HCT116 (cell line): Measurements from ENCODE around the gene STX2. TPM values are rescaled to one million over a fixed set of nuclear protein-coding genes. Genes with fewer than 3 reads are reported as not detected.

ENCODE experiments used
- ATAC-seq: fragments of 200-7000 bp; cut with Tn5 transposase; 2 replicates; pipeline ENCODE4 v1.9.1; 2020; ENCODE audit warnings: mild to moderate bottlenecking, moderate library complexity
- BruUV-seq: library from RNA; stranded (reverse); fragments of 400-500 nt; replicated peaks from 2 replicates; lab custom pipeline; 2021; lab: Mats Ljungman, UMichigan
- CTCF ChIA-PET: fragments of 300-600 bp; sonication (Branson Sonifier 250); formaldehyde crosslinking; loops from one replicate; lab custom pipeline; 2021; ENCODE audit warnings: antibody characterized with exemption; lab: Charles Lee
- POLR2A ChIA-PET: fragments of 300-600, 350-600 bp; sonication (Branson Sonifier 250); formaldehyde crosslinking; loops from one replicate; lab custom pipeline; 2021; ENCODE audit warnings: antibody characterized with exemption; lab: Charles Lee
- RAD21 ChIA-PET, 2 experiments: fragments of 300-600 bp; sonication (Branson Sonifier 250); formaldehyde crosslinking; loops; one replicate each; lab custom pipeline; 2023; ENCODE audit warnings: low total read pairs in 2 of 2; ENCODE audit not compliant: uncharacterized antibody in 2 of 2, unreplicated experiment in 2 of 2, low non-redundant PET in 1 of 2; lab: Charles Lee
- DNase-seq: peaks from one replicate; pipeline ENCODE4 v3.0.0-alpha.2; 2010; ENCODE audit warnings: low read depth, low spot score
- H2AFZ ChIP-seq: fragments of 200-600 bp; shearing (Covaris generic), sonication (generic); 2 replicates; pipeline ENCODE4 v1.6.1; 2017; ENCODE audit warnings: low read depth, mixed run types, mixed read lengths, antibody characterized with exemption, low read length; ENCODE audit not compliant: poor library complexity, severe bottlenecking
- H3K27ac ChIP-seq: 2 replicates; pipeline ENCODE4 v1.5.1; 2012; ENCODE audit warnings: low read depth, low read length
- H3K27me3 ChIP-seq: fragments of 200-600 bp; sonication (generic); 2 replicates; pipeline ENCODE4 v1.6.1; 2016; ENCODE audit warnings: mixed run types, low read length, mixed read lengths; ENCODE audit not compliant: insufficient read depth
- H3K36me3 ChIP-seq, 2 experiments: fragments of 200-500 bp in 1 of 2; fragments of 200-600 bp in 1 of 2; sonication (Bioruptor generic) in 1 of 2; sonication (generic) in 1 of 2; 2 replicates each; pipeline versions ENCODE4 v1.5.1 to v1.6.1; 2014 to 2016; ENCODE audit warnings: low read length in 2 of 2, inconsistent platforms in 1 of 2, mixed read lengths in 1 of 2, mixed run types in 1 of 2; ENCODE audit not compliant: insufficient read depth in 2 of 2, control insufficient read depth in 1 of 2
- H3K4me1 ChIP-seq, 2 experiments: fragments of 200-600 bp in 1 of 2; sonication (generic) in 1 of 2; 2 replicates each; pipeline versions ENCODE4 v1.5.1 to v1.6.1; 2012 to 2017; ENCODE audit warnings: low read length in 2 of 2, inconsistent platforms in 1 of 2, mild to moderate bottlenecking in 1 of 2, mixed read lengths in 1 of 2, mixed run types in 1 of 2, moderate library complexity in 1 of 2; ENCODE audit not compliant: insufficient read depth in 2 of 2, control insufficient read depth in 1 of 2
- H3K4me2 ChIP-seq: fragments of 200-600 bp; sonication (generic); 2 replicates; pipeline ENCODE4 v1.6.1; 2017; ENCODE audit warnings: mixed run types, low read length, mixed read lengths
- H3K4me3 ChIP-seq, 2 experiments: fragments of 200-600 bp in 1 of 2; sonication (generic) in 1 of 2; replicated peaks in 1 of 2; 2 replicates each; pipeline ENCODE4 v1.5.1; 2011 to 2016; ENCODE audit warnings: low read length in 2 of 2, control low read depth in 1 of 2, low read depth in 1 of 2, mild to moderate bottlenecking in 1 of 2, mixed read lengths in 1 of 2, mixed run types in 1 of 2
- H3K79me2 ChIP-seq: fragments of 200-600 bp; sonication (generic); 2 replicates; pipeline ENCODE4 v1.6.1; 2017; ENCODE audit warnings: mild to moderate bottlenecking, mixed run types, low read length, moderate library complexity, mixed read lengths; ENCODE audit not compliant: insufficient read depth
- H3K9ac ChIP-seq: fragments of 200-600 bp; sonication (generic); 2 replicates; pipeline ENCODE4 v1.6.1; 2016; ENCODE audit warnings: low read length, mixed read lengths
- H3K9me2 ChIP-seq: fragments of 200-600 bp; sonication (generic), shearing (Covaris generic); 2 replicates; pipeline ENCODE4 v1.6.1; 2017; ENCODE audit warnings: mixed run types, mild to moderate bottlenecking, moderate library complexity; ENCODE audit not compliant: insufficient read depth
- H3K9me3 ChIP-seq, 2 experiments: fragments of 200-500 bp in 1 of 2; fragments of 200-600 bp in 1 of 2; sonication (Bioruptor generic) in 1 of 2; sonication (generic) in 1 of 2; 2 replicates each; pipeline ENCODE4 v1.6.1; 2014 to 2017; ENCODE audit warnings: low read length in 2 of 2, mixed read lengths in 2 of 2, inconsistent platforms in 1 of 2, low read depth in 1 of 2, mild to moderate bottlenecking in 1 of 2, mixed run types in 1 of 2, moderate library complexity in 1 of 2; ENCODE audit not compliant: control insufficient read depth in 1 of 2, insufficient read depth in 1 of 2
- H4K20me1 ChIP-seq: fragments of 200-600 bp; sonication (generic), shearing (Covaris generic); 2 replicates; pipeline ENCODE4 v1.6.1; 2017; ENCODE audit warnings: mixed run types, mild to moderate bottlenecking, moderate library complexity; ENCODE audit not compliant: insufficient read depth
- CBX3 ChIP-seq: IDR thresholded peaks from 2 replicates; pipeline ENCODE4 v1.6.1; 2012; ENCODE audit warnings: low read depth
- ELF1 ChIP-seq: IDR thresholded peaks from 2 replicates; pipeline ENCODE4 v1.6.1; 2012; ENCODE audit warnings: low read depth, borderline replicate concordance
- EZH2 ChIP-seq: fragments of 200-600 bp; sonication (generic); IDR thresholded peaks from 2 replicates; pipeline ENCODE4 v1.6.1; 2017; ENCODE audit warnings: antibody characterized with exemption, mixed run types
- EZH2phosphoT487 ChIP-seq: fragments of 200-600 bp; IDR thresholded peaks from 2 replicates; pipeline ENCODE4 v1.6.1; 2018; ENCODE audit warnings: antibody characterized with exemption, borderline replicate concordance
- FOSL1 ChIP-seq: IDR thresholded peaks from 2 replicates; pipeline ENCODE4 v1.6.1; 2012; ENCODE audit warnings: low read depth
- SP1 ChIP-seq: IDR thresholded peaks from 2 replicates; pipeline ENCODE4 v1.6.1; 2012; ENCODE audit warnings: low read depth
- SRF ChIP-seq: IDR thresholded peaks from 2 replicates; pipeline ENCODE4 v1.6.1; 2012; ENCODE audit warnings: low read depth
- TCF7L2 ChIP-seq: IDR thresholded peaks from 2 replicates; pipeline ENCODE4 v1.7.0; 2011; ENCODE audit warnings: borderline replicate concordance, inconsistent platforms; ENCODE audit not compliant: insufficient read depth, insufficient read length; ENCODE audit errors: extremely low read depth
- intact Hi-C: fragments of 100-400 bp; cut with micrococcal nuclease; formaldehyde crosslinking; loops from 2 replicates; pipeline ENCODE4 v1.10.0; 2022
- total RNA-seq: library from RNA; stranded (reverse); gene quantifications from one replicate; pipeline ENCODE4 v1.2.1, GENCODE V29; 2021; ENCODE audit not compliant: unreplicated experiment
- TF ChIP-seq, protein P1 (sequence below): IDR thresholded peaks from 2 replicates; pipeline ENCODE4 v1.6.1; 2012; ENCODE audit warnings: low read depth
- TF ChIP-seq, protein P2 (sequence below): IDR thresholded peaks from 2 replicates; pipeline ENCODE4 v1.6.1; 2012

Gene STX2
- total RNA-seq, 1 experiment from 2014 or later, result 19.2 TPM

DNA sequence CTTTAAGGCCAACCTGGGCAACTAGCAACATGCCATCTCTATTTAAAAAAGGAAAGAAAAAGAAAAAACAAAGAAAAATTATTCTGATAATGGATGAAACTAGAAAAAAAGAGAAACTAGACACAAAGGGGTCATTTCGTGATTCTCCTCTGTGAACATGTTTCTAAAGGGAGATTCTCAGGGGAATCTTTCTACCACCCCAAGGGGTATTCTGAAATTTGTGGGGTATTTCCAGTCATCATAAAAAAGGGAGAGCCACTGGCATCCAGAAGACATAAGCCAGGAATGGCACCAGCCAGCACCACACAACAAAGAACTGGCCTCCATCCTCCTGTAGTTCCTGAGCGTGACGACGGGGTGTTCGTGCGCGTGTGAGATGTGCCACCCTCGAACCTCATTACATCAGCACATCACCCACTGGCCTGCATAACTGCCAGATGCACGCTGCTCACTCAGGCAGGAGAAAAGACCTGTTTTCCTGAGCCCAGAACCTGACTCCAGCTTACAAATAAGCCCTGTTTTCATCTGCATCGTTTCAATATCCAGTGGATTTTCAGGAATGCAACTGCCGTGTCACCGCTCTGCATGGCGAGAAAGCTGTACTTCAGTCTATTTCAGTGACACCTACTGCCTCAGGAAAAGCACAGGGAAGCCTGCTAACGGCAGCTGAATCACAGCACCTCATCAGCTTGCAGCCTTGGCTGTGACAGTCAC lies 23.9 kb downstream of the STX2 start:
- no peaks in the 10 kb centered on the region for H3K9me3 ChIP-seq
- H3K9me2 ChIP-seq, result no peaks in the 10 kb centered on the region
- H3K27ac ChIP-seq, result no peak overlapping the region
- intact Hi-C loops, result no loop called here
- H4K20me1 ChIP-seq, result no peaks in the 10 kb centered on the region
- POLR2A ChIA-PET, result no interaction called here
- RAD21 ChIA-PET, result no interaction called here
- DNase-seq, result no peak
- no peak overlapping the region for H3K4me2 ChIP-seq
- CTCF ChIA-PET, result interaction anchor here (1.7 kb wide), 1 partner anchor 20 kb away, joined by 4 read pairs; no protein-coding TSS in a partner anchor
- no peak overlapping the region for H3K4me3 ChIP-seq
- no peak overlapping the region for H3K9ac ChIP-seq
- TF ChIP-seq EZH2phosphoT487 (no peak), ELF1 (no peak), TCF7L2 (no peak), FOSL1 (no peak), SP1 (no peak), EZH2 (no peak), SRF (no peak), CBX3 (no peak)
- TF ChIP-seq, protein P1, sequence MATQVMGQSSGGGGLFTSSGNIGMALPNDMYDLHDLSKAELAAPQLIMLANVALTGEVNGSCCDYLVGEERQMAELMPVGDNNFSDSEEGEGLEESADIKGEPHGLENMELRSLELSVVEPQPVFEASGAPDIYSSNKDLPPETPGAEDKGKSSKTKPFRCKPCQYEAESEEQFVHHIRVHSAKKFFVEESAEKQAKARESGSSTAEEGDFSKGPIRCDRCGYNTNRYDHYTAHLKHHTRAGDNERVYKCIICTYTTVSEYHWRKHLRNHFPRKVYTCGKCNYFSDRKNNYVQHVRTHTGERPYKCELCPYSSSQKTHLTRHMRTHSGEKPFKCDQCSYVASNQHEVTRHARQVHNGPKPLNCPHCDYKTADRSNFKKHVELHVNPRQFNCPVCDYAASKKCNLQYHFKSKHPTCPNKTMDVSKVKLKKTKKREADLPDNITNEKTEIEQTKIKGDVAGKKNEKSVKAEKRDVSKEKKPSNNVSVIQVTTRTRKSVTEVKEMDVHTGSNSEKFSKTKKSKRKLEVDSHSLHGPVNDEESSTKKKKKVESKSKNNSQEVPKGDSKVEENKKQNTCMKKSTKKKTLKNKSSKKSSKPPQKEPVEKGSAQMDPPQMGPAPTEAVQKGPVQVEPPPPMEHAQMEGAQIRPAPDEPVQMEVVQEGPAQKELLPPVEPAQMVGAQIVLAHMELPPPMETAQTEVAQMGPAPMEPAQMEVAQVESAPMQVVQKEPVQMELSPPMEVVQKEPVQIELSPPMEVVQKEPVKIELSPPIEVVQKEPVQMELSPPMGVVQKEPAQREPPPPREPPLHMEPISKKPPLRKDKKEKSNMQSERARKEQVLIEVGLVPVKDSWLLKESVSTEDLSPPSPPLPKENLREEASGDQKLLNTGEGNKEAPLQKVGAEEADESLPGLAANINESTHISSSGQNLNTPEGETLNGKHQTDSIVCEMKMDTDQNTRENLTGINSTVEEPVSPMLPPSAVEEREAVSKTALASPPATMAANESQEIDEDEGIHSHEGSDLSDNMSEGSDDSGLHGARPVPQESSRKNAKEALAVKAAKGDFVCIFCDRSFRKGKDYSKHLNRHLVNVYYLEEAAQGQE, result no peak
- TF ChIP-seq, protein P2, sequence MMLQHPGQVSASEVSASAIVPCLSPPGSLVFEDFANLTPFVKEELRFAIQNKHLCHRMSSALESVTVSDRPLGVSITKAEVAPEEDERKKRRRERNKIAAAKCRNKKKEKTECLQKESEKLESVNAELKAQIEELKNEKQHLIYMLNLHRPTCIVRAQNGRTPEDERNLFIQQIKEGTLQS, result no peak
- no peak for ATAC-seq
- no TSS peak for BruUV-seq
- no peaks in the 10 kb centered on the region; the same call in 1 of the 2 replicates for H3K79me2 ChIP-seq
- H2AFZ ChIP-seq, result no peak overlapping the region
- H3K4me1 ChIP-seq, result peaks cover 0 to 5% of the 10 kb centered on the region in 2 experiments; a peak in 2 of 4 replicates
- peaks cover 0 to 3% of the 10 kb centered on the region in 2 experiments; a peak in 1 of 4 replicates for H3K36me3 ChIP-seq
- no peaks in the 10 kb centered on the region for H3K27me3 ChIP-seq
